ENCODE results near the gene CAP2. TPM values are rescaled to one million over a fixed set of nuclear protein-coding genes. Genes with fewer than 3 reads are reported as not detected.

CAP2 gene
- total and polyA plus RNA-seq, 2 experiments from 2014 or later = 6.7 to 9.1 TPM

DNA sequence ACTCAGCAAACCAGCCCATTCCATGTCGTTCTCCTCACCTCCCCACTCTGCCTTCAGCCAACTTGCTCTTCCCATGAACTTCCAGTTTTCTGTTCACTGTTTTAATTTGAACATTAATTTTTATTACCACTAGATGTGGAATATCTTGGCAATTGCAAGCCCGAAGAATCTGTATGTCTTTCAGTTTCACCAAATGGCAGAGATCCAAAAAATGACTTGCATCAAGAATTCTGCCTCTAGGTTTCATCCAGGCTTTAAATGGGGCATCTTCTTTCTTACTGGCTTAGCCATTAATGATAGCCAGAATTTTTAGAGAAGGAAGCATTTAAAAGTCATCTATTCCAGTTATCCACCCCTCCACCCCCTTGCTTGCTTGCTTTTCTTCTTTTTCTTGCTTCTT is 39.0 kb downstream of the CAP2 start:
- DNase-seq (ENCODE audit: low spot score) = no peak
- no peaks in the 10 kb centered on the region for H4K20me1 ChIP-seq (replicated peaks; ENCODE audit: insufficient read depth)
- H3K27ac ChIP-seq (ENCODE audit: low read depth) = no peak overlapping the region
- Mint-ChIP-seq H3K9me3 (peaks cover 7% of the 10 kb centered on the region), H3K4me1 (peaks cover 6% of the 10 kb centered on the region; the same call in 2 of the 3 replicates), H3K27ac (0 out of 2 replicates have a peak overlapping the region, but pooled peaks have one; percentile 2), H3K4me3 (no peak overlapping the region), H3K36me3 (ENCODE audit: low read depth) (peaks cover 26% of the 10 kb centered on the region; the same call in 2 of the 3 replicates), H3K27me3 (ENCODE audit: insufficient read depth, low read depth, poor library complexity) (no peaks in the 10 kb centered on the region)
- no peaks in the 10 kb centered on the region; the same call in 1 of the 2 replicates for H3K9me2 ChIP-seq (ENCODE audit: insufficient read depth)
- H3K27me3 ChIP-seq (ENCODE audit: insufficient read depth) = no peaks in the 10 kb centered on the region
- no peaks in the 10 kb centered on the region for H3K4me1 ChIP-seq (ENCODE audit: insufficient read depth)
- H3K4me2 ChIP-seq = no peak overlapping the region
- no peak overlapping the region for H3K4me3 ChIP-seq
- no peaks in the 10 kb centered on the region for H3F3A ChIP-seq (replicated peaks; ENCODE audit: low read depth)
- ATAC-seq = no peak
- H2AFZ ChIP-seq = no peak overlapping the region
- H3K79me2 ChIP-seq (replicated peaks; ENCODE audit: insufficient read depth) = no peaks in the 10 kb centered on the region
- TF ChIP-seq, protein P1, sequence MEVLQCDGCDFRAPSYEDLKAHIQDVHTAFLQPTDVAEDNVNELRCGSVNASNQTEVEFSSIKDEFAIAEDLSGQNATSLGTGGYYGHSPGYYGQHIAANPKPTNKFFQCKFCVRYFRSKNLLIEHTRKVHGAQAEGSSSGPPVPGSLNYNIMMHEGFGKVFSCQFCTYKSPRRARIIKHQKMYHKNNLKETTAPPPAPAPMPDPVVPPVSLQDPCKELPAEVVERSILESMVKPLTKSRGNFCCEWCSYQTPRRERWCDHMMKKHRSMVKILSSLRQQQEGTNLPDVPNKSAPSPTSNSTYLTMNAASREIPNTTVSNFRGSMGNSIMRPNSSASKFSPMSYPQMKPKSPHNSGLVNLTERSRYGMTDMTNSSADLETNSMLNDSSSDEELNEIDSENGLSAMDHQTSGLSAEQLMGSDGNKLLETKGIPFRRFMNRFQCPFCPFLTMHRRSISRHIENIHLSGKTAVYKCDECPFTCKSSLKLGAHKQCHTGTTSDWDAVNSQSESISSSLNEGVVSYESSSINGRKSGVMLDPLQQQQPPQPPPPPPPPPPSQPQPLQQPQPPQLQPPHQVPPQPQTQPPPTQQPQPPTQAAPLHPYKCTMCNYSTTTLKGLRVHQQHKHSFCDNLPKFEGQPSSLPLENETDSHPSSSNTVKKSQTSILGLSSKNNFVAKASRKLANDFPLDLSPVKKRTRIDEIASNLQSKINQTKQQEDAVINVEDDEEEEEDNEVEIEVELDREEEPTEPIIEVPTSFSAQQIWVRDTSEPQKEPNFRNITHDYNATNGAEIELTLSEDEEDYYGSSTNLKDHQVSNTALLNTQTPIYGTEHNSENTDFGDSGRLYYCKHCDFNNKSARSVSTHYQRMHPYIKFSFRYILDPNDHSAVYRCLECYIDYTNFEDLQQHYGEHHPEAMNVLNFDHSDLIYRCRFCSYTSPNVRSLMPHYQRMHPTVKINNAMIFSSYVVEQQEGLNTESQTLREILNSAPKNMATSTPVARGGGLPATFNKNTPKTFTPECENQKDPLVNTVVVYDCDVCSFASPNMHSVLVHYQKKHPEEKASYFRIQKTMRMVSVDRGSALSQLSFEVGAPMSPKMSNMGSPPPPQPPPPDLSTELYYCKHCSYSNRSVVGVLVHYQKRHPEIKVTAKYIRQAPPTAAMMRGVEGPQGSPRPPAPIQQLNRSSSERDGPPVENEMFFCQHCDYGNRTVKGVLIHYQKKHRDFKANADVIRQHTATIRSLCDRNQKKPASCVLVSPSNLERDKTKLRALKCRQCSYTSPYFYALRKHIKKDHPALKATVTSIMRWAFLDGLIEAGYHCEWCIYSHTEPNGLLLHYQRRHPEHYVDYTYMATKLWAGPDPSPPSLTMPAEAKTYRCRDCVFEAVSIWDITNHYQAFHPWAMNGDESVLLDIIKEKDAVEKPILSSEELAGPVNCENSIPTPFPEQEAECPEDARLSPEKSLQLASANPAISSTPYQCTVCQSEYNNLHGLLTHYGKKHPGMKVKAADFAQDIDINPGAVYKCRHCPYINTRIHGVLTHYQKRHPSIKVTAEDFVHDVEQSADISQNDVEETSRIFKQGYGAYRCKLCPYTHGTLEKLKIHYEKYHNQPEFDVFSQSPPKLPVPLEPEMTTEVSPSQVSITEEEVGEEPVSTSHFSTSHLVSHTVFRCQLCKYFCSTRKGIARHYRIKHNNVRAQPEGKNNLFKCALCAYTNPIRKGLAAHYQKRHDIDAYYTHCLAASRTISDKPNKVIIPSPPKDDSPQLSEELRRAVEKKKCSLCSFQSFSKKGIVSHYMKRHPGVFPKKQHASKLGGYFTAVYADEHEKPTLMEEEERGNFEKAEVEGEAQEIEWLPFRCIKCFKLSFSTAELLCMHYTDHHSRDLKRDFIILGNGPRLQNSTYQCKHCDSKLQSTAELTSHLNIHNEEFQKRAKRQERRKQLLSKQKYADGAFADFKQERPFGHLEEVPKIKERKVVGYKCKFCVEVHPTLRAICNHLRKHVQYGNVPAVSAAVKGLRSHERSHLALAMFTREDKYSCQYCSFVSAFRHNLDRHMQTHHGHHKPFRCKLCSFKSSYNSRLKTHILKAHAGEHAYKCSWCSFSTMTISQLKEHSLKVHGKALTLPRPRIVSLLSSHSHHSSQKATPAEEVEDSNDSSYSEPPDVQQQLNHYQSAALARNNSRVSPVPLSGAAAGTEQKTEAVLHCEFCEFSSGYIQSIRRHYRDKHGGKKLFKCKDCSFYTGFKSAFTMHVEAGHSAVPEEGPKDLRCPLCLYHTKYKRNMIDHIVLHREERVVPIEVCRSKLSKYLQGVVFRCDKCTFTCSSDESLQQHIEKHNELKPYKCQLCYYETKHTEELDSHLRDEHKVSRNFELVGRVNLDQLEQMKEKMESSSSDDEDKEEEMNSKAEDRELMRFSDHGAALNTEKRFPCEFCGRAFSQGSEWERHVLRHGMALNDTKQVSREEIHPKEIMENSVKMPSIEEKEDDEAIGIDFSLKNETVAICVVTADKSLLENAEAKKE (CRISPR knock-in tag; IDR thresholded peaks at IDR 0.05) = no peak
- TF ChIP-seq, protein P2, sequence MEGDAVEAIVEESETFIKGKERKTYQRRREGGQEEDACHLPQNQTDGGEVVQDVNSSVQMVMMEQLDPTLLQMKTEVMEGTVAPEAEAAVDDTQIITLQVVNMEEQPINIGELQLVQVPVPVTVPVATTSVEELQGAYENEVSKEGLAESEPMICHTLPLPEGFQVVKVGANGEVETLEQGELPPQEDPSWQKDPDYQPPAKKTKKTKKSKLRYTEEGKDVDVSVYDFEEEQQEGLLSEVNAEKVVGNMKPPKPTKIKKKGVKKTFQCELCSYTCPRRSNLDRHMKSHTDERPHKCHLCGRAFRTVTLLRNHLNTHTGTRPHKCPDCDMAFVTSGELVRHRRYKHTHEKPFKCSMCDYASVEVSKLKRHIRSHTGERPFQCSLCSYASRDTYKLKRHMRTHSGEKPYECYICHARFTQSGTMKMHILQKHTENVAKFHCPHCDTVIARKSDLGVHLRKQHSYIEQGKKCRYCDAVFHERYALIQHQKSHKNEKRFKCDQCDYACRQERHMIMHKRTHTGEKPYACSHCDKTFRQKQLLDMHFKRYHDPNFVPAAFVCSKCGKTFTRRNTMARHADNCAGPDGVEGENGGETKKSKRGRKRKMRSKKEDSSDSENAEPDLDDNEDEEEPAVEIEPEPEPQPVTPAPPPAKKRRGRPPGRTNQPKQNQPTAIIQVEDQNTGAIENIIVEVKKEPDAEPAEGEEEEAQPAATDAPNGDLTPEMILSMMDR (conservative IDR thresholded peaks at IDR 0.05; ENCODE audit: low read depth in 2 of 2) = no peak
- TF ChIP-seq, protein P3, sequence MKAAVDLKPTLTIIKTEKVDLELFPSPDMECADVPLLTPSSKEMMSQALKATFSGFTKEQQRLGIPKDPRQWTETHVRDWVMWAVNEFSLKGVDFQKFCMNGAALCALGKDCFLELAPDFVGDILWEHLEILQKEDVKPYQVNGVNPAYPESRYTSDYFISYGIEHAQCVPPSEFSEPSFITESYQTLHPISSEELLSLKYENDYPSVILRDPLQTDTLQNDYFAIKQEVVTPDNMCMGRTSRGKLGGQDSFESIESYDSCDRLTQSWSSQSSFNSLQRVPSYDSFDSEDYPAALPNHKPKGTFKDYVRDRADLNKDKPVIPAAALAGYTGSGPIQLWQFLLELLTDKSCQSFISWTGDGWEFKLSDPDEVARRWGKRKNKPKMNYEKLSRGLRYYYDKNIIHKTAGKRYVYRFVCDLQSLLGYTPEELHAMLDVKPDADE (IDR thresholded peaks at IDR 0.05) = no peak
- TF ChIP-seq NANOG (IDR thresholded peaks at IDR 0.05; ENCODE audit: borderline replicate concordance) (no peak), ZNF331 (CRISPR knock-in tag; IDR thresholded peaks at IDR 0.05; ENCODE audit: low read depth) (no peak), EZH2phosphoT487 (IDR thresholded peaks at IDR 0.05; ENCODE audit: unreplicated experiment) (no peak), POLR2AphosphoS5 (IDR thresholded peaks at IDR 0.05; ENCODE audit: low read depth) (no peak), ZNF114 (CRISPR knock-in tag; IDR thresholded peaks at IDR 0.05) (no peak), CREB1 (CRISPR knock-in tag; IDR thresholded peaks at IDR 0.05; ENCODE audit: low read depth) (no peak), EZH2 (IDR thresholded peaks at IDR 0.05; ENCODE audit: low read depth, unreplicated experiment) (no peak), STAT1 (IDR thresholded peaks at IDR 0.05; ENCODE audit: unreplicated experiment) (no peak), JUNB (IDR thresholded peaks at IDR 0.05; ENCODE audit: unreplicated experiment) (no peak)
- TF ChIP-seq, protein P4, sequence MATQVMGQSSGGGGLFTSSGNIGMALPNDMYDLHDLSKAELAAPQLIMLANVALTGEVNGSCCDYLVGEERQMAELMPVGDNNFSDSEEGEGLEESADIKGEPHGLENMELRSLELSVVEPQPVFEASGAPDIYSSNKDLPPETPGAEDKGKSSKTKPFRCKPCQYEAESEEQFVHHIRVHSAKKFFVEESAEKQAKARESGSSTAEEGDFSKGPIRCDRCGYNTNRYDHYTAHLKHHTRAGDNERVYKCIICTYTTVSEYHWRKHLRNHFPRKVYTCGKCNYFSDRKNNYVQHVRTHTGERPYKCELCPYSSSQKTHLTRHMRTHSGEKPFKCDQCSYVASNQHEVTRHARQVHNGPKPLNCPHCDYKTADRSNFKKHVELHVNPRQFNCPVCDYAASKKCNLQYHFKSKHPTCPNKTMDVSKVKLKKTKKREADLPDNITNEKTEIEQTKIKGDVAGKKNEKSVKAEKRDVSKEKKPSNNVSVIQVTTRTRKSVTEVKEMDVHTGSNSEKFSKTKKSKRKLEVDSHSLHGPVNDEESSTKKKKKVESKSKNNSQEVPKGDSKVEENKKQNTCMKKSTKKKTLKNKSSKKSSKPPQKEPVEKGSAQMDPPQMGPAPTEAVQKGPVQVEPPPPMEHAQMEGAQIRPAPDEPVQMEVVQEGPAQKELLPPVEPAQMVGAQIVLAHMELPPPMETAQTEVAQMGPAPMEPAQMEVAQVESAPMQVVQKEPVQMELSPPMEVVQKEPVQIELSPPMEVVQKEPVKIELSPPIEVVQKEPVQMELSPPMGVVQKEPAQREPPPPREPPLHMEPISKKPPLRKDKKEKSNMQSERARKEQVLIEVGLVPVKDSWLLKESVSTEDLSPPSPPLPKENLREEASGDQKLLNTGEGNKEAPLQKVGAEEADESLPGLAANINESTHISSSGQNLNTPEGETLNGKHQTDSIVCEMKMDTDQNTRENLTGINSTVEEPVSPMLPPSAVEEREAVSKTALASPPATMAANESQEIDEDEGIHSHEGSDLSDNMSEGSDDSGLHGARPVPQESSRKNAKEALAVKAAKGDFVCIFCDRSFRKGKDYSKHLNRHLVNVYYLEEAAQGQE (IDR thresholded peaks at IDR 0.05; ENCODE audit: unreplicated experiment) = no peak
- H3K36me3 ChIP-seq (ENCODE audit: insufficient read depth) = no peaks in the 10 kb centered on the region

Data from GM23338 (cell line).